Testis (tissue), 3 donors: Measurements from ENCODE around the gene SAMD4B. TPM values are rescaled to one million over a fixed set of nuclear protein-coding genes. Genes with fewer than 3 reads are reported as not detected.

Experiments used
- DNase-seq: peaks from one replicate; pipeline ENCODE4 v3.0.0-alpha.2; 2019
- H3K27ac ChIP-seq, 2 donors: fragments of 200-600 bp; sonication (generic); one replicate each; pipeline ENCODE4 v1.5.1; 2019
- H3K27me3 ChIP-seq: fragments of 200-600 bp; sonication (generic); one replicate; pipeline ENCODE4 v1.5.1; 2019
- H3K36me3 ChIP-seq: fragments of 200-600 bp; sonication (generic); one replicate; pipeline ENCODE4 v1.5.1; 2017; ENCODE audit warnings: low read depth; ENCODE audit errors: missing control alignments
- H3K4me1 ChIP-seq: fragments of 200-600 bp; sonication (generic); one replicate; pipeline ENCODE4 v1.5.1; 2019
- H3K4me3 ChIP-seq, 2 donors: fragments of 200-600 bp; sonication (generic); one replicate each; pipeline ENCODE4 v1.5.1; 2017 to 2019
- H3K9me3 ChIP-seq: fragments of 200-600 bp; sonication (generic); one replicate; pipeline ENCODE4 v1.5.1; 2017
- POLR2A ChIP-seq: fragments of 450-650 bp; IDR thresholded peaks from one replicate; pipeline ENCODE4 v1.6.1; 2017; ENCODE audit warnings: antibody characterized with exemption, mild to moderate bottlenecking, moderate library complexity
- WGBS, 2 donors: methylation state at CpG; one replicate each; pipeline ENCODE4 v1.1.5; 2018; 5-methylcytosine and 5-hydroxymethylcytosine counted together
- intact Hi-C: fragments of 100-400 bp; cut with DNase I; formaldehyde crosslinking; loops from one replicate; pipeline ENCODE4 v1.15.1; 2023; ENCODE audit warnings: low total_unique reads
- polyA plus RNA-seq: library from polyadenylated mRNA; stranded (reverse); fragments of 350-450 nt; fragmentation: Illumina TruSeq; extraction: RNeasy Lipid Tissue Mini Kit (QIAGEN cat#74804); gene quantifications from one replicate; pipeline ENCODE4 v1.2.3, GENCODE V29; 2014; ENCODE audit warnings: low read depth, low replicate concordance; ENCODE audit not compliant: insufficient read depth
- total RNA-seq, 2 donors: library from RNA; depleted of rRNA; stranded (reverse); fragments of >200 nt; gene quantifications; one replicate each; pipeline ENCODE4 v1.2.3, GENCODE V29; 2016
- TF ChIP-seq, protein P1 (sequence below), 3 experiments: fragments of 450-650 bp in 2 of 3; fragments of 200-600 bp in 1 of 3; sonication (generic) in 1 of 3; IDR thresholded peaks; one replicate each; pipeline ENCODE4 v1.5.1; 2016 to 2019; ENCODE audit warnings: antibody characterized with exemption in 3 of 3, mild to moderate bottlenecking in 2 of 3, moderate library complexity in 1 of 3

Gene SAMD4B
- total and polyA plus RNA-seq, 3 donors from 2014 or later = 159 to 276 (median 228) TPM

DNA sequence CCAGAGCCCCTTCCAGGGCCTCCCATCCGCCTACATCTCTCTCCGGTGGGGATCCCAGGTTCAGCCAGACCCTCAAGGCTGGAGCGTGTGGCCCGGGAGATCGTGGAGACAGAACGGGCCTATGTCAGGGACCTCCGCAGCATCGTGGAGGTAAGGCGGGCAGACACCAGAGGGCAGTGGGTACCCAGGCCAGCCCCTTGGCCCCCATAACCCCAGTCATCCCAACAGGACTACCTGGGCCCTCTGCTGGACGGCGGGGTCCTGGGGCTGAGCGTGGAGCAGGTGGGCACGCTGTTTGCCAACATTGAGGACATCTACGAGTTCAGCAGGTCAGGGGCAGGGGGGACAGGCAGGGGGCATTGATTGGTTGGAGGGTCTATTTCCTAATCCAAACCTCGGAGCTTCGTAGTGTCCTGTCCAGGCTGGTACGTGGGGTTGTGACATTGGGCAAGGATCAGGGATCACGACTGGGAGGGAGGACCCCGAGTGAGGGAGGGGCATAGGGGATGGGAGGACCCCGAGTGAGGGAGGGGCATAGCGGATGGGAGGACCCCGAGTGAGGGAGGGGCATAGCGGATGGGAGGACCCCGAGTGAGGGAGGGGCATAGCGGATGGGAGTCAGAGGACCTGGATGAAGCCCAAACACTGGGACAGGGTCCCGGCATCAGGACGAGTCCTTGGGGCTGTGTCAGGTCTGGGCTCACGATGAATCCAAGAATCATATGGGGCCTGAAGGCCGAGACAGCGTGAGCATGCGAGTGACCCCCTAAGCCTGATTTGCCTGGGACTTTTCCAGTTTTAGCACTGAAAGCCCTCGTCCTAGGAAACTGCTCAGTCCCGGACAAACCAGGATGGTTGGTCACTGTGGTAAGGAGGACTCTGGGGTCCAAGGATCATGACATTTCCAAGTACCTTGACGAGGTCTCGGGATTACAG is 73.2 kb downstream of the SAMD4B start:
- no peak for DNase-seq
- TF ChIP-seq, protein P1, sequence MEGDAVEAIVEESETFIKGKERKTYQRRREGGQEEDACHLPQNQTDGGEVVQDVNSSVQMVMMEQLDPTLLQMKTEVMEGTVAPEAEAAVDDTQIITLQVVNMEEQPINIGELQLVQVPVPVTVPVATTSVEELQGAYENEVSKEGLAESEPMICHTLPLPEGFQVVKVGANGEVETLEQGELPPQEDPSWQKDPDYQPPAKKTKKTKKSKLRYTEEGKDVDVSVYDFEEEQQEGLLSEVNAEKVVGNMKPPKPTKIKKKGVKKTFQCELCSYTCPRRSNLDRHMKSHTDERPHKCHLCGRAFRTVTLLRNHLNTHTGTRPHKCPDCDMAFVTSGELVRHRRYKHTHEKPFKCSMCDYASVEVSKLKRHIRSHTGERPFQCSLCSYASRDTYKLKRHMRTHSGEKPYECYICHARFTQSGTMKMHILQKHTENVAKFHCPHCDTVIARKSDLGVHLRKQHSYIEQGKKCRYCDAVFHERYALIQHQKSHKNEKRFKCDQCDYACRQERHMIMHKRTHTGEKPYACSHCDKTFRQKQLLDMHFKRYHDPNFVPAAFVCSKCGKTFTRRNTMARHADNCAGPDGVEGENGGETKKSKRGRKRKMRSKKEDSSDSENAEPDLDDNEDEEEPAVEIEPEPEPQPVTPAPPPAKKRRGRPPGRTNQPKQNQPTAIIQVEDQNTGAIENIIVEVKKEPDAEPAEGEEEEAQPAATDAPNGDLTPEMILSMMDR (IDR thresholded peaks at IDR 0.05) = no peak
- TF ChIP-seq POLR2A = no peak
- 68 to 70% methylated on average over 24 to 35 of the region's 35 CpGs for WGBS, 2 donors
- intact Hi-C loops = no loop called here
- H3K27me3 ChIP-seq = no peaks in the 10 kb centered on the region
- peak overlapping the region in 1 of 2 donors; percentile 5 for H3K4me3 ChIP-seq
- no peak overlapping the region for H3K27ac ChIP-seq
- H3K36me3 ChIP-seq = no peaks in the 10 kb centered on the region
- no peaks in the 10 kb centered on the region for H3K9me3 ChIP-seq
- H3K4me1 ChIP-seq = peaks cover 14% of the 10 kb centered on the region

DNA sequence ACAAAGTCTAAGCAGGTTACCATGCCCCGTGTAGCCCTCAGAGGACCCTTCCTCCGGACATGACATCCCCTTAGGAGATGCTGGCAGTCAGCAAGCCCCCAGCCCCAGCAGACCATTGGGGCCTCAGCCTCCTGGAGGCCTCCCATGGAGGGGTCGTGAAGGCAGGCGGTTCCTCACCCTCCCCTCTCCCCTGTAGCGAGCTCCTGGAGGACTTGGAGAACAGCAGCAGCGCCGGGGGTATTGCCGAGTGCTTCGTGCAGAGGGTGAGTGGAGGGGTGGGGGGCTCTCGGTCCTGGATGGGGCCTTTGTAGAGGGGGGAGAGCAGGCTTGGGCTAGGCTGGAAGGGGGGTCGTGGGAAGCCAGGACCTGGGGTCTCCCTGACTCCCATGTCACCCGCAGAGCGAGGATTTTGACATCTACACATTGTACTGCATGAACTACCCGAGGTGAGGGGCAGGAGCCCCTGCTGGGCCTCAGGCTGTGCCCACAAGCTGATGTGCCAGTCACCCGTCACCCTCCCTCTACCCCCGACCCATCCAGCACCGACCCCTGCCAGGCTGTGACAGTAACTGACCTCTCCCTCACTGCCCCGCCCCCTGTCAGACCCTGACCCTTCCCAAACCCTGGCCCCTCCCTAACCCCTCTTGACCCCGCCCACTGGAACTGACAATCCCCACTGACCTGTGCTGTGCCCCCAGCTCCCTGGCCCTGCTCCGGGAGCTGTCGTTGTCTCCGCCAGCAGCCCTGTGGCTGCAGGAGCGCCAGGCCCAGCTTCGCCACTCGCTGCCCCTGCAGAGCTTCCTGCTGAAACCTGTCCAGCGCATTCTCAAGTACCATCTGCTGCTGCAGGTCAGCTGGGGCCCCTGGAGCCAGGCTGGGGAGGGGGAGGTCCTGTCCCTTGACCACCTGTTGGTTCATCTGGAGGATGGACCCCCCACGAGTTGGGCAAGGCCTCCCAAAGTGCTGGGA is 74.2 kb downstream of the SAMD4B start:
- DNase-seq = no peak
- H3K9me3 ChIP-seq = no peaks in the 10 kb centered on the region
- H3K27ac ChIP-seq = no peak overlapping the region
- H3K36me3 ChIP-seq = no peaks in the 10 kb centered on the region
- H3K27me3 ChIP-seq = no peaks in the 10 kb centered on the region
- no peak overlapping the region for H3K4me3 ChIP-seq
- 84 to 90% methylated on average over 4 to 27 of the region's 27 CpGs for WGBS, 2 donors
- TF ChIP-seq POLR2A = no peak
- TF ChIP-seq, protein P1 (IDR thresholded peaks at IDR 0.05) = no peak
- intact Hi-C loops = no loop called here
- H3K4me1 ChIP-seq = peaks cover 4% of the 10 kb centered on the region

DNA sequence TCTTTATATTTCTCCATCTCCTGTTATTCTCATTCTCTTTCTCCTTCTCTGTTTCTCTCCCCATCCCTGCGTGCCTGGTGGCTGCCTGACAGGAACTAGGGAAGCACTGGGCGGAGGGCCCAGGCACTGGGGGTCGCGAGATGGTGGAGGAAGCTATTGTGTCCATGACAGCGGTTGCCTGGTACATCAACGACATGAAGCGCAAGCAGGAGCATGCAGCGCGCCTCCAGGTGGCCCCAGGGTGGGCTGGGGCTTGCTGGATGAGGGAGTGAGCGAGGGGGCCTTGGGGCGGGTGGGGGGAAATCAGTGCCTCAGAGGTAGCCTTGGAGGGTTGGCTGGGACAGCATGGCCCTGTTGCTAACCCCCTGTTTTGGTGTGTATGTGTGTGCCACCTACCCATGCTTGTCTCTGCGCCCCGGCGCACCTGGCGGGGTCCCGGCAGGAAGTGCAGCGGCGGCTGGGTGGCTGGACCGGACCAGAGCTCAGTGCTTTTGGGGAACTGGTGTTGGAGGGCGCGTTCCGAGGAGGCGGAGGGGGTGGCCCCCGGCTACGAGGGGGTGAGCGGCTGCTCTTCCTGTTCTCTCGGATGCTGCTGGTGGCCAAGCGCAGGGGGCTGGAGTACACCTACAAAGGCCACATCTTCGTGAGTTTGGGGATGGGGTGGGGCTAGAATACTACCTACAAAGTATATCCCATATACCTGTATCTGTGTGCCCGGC is 75.4 kb downstream of the SAMD4B start:
- H3K27ac ChIP-seq = no peak overlapping the region
- no peak overlapping the region for H3K4me3 ChIP-seq
- intact Hi-C loops = no loop called here
- TF ChIP-seq POLR2A = no peak
- TF ChIP-seq, protein P1 (IDR thresholded peaks at IDR 0.05) = no peak
- H3K4me1 ChIP-seq = no peaks in the 10 kb centered on the region
- DNase-seq = no peak
- no peaks in the 10 kb centered on the region for H3K27me3 ChIP-seq
- H3K36me3 ChIP-seq = no peaks in the 10 kb centered on the region
- WGBS, 2 donors = 88 to 90% methylated on average over 17 to 30 of the region's 30 CpGs
- no peaks in the 10 kb centered on the region for H3K9me3 ChIP-seq

DNA sequence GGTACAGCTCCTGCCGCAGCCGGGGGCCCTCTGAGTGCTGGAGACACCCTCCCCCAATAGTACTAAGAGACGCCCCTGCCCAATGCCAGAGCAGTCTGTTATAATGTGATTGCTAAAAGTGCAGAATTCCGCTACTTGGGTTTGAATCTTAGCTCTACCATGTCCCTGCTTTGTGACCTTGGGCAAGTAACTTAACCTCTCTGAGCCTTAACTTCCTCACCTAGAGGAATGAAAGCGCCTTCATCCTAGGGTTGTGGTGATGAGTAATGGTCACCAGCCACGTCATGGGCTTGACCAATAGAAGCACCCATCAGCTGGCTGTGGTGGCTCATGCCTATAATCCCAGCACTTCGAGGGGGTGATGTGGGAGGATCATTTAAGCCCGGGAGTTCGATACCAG is 76.8 kb downstream of the SAMD4B start:
- H3K36me3 ChIP-seq = no peaks in the 10 kb centered on the region
- no peaks in the 10 kb centered on the region for H3K9me3 ChIP-seq
- intact Hi-C loops = no loop called here
- TF ChIP-seq, protein P1 (IDR thresholded peaks at IDR 0.05) = no peak
- no peak for TF ChIP-seq POLR2A
- H3K4me3 ChIP-seq = no peak overlapping the region
- WGBS, 2 donors = 87 to 91% methylated on average over 9 of the region's 9 CpGs
- H3K4me1 ChIP-seq = no peaks in the 10 kb centered on the region
- no peaks in the 10 kb centered on the region for H3K27me3 ChIP-seq
- no peak for DNase-seq
- no peak overlapping the region for H3K27ac ChIP-seq
